Spleen (tissue), 11 donors: ENCODE data around the gene KIZ. TPM values are rescaled to one million over a fixed set of nuclear protein-coding genes. Genes with fewer than 3 reads are reported as not detected.

Experiments used
- DNase-seq: peaks from one replicate; pipeline ENCODE4 v3.0.0-alpha.2; 2020
- H3K27ac ChIP-seq, 8 donors: fragments of 200-600 bp; sonication (generic) in 7 of 8; 1 replicate in 4 of 8; 2 replicates in 4 of 8; pipeline versions ENCODE4 v1.5.0 to v1.8.0; 2016 to 2021; ENCODE audit warnings: inconsistent platforms in 4 of 8, mild to moderate bottlenecking in 4 of 8, moderate library complexity in 1 of 8
- H3K27me3 ChIP-seq, 7 donors: fragments of 200-600 bp; sonication (generic) in 6 of 7; replicated peaks in 1 of 7; 1 replicate in 4 of 7; 2 replicates in 3 of 7; pipeline versions ENCODE4 v1.5.0 to v1.8.0; 2016 to 2021; ENCODE audit warnings: inconsistent platforms in 3 of 7, mild to moderate bottlenecking in 1 of 7
- H3K36me3 ChIP-seq, 6 donors: fragments of 200-600 bp; sonication (generic) in 5 of 6; 1 replicate in 4 of 6; 2 replicates in 2 of 6; pipeline versions ENCODE4 v1.5.0 to v1.8.0; 2016 to 2021; ENCODE audit warnings: inconsistent platforms in 2 of 6
- H3K4me1 ChIP-seq, 6 donors: fragments of 200-600 bp; sonication (generic) in 5 of 6; 1 replicate in 3 of 6; 2 replicates in 3 of 6; pipeline versions ENCODE4 v1.5.0 to v1.8.0; 2016 to 2021; ENCODE audit warnings: inconsistent platforms in 3 of 6
- H3K4me3 ChIP-seq, 8 donors: fragments of 200-600 bp; sonication (generic) in 7 of 8; 1 replicate in 4 of 8; 2 replicates in 4 of 8; pipeline versions ENCODE4 v1.5.0 to v1.8.0; 2016 to 2021; ENCODE audit warnings: inconsistent platforms in 4 of 8, mild to moderate bottlenecking in 4 of 8, moderate library complexity in 2 of 8
- H3K9me3 ChIP-seq, 8 donors: fragments of 200-600 bp; sonication (generic) in 7 of 8; 1 replicate in 4 of 8; 2 replicates in 4 of 8; pipeline versions ENCODE4 v1.5.0 to v1.8.0; 2016 to 2021; ENCODE audit warnings: inconsistent platforms in 4 of 8
- CTCF ChIP-seq, 11 experiments: fragments of 200-600 bp in 7 of 11; fragments of 450-650 bp in 4 of 11; sonication (generic) in 4 of 11; IDR thresholded peaks in 8 of 11; conservative IDR thresholded peaks in 3 of 11; 1 replicate in 7 of 11; 2 replicates in 4 of 11; pipeline versions ENCODE4 v1.4.0 to v1.8.0; 2016 to 2021; ENCODE audit warnings: antibody characterized with exemption in 11 of 11, inconsistent platforms in 4 of 11, mild to moderate bottlenecking in 1 of 11
- POLR2A ChIP-seq, 3 donors: fragments of 450-650 bp; IDR thresholded peaks; one replicate each; pipeline ENCODE4 v1.5.1; 2017; ENCODE audit warnings: antibody characterized with exemption in 3 of 3, mild to moderate bottlenecking in 1 of 3
- POLR2AphosphoS5 ChIP-seq, 3 donors: sonication (generic); formaldehyde crosslinking; IDR thresholded peaks; one replicate each; pipeline ENCODE4 v1.5.1; 2017; ENCODE audit warnings: antibody characterized with exemption in 3 of 3
- WGBS, 5 donors: extraction: QIAGEN DNeasy Blood & Tissue Kit in 3 of 5; methylation state at CpG; one replicate each; pipeline versions ENCODE4 v1.1.5 to v1.1.7; 2013 to 2018; 5-methylcytosine and 5-hydroxymethylcytosine counted together
- intact Hi-C: fragments of 100-400 bp; cut with DNase I; formaldehyde crosslinking; loops from one replicate; pipeline ENCODE4 v1.15.0; 2023; ENCODE audit warnings: low total_unique reads
- polyA plus RNA-seq, 3 donors: library from polyadenylated mRNA; stranded (reverse); fragments of 200-250 nt; gene quantifications; one replicate each; pipeline ENCODE4 v1.2.1, GENCODE V29; 2013
- total RNA-seq, 7 donors: library from RNA; depleted of rRNA in 3 of 7; stranded (reverse); fragments of >200 nt in 3 of 7; fragmentation: NEBNext Ultra II Directional in 4 of 7; extraction: Animal tissue kit (Norgen Biotek cat#: 25700) in 4 of 7; gene quantifications; one replicate each; pipeline versions ENCODE4 v1.1.0 to v1.2.1, GENCODE V29; 2016 to 2021
- donor health status: healthy with polysubstance abuse.
- donor health status: DM: no; HTN: no; CAD: no; lungs with moderate emphysema.
- donor health status: DM: no; HTN: no; CAD: no.
- donor health status: Bipolar disorder and iron deficiency.
- donor health status: healthy.
- donor health status: DM: no; HTN: no; CAD: no.
- donor health status: DM: yes; HTN: yes; CAD: no.

The KIZ gene
- total and polyA plus RNA-seq, 10 donors = 9.5 to 57.9 (median 20.2) TPM

GRCh38 chr20:21154692-21155091 lies 28.8 kb downstream of the KIZ start:
- Histone ChIP-seq H3K27me3 (no peaks in the 10 kb centered on the region), H3K4me3 (no peak overlapping the region), H3K36me3 (peaks cover 0 to 30% (median 0%) of the 10 kb centered on the region in 6 donors), H3K9me3 (peaks cover 0 to 6% (median 0%) of the 10 kb centered on the region in 8 donors), H3K4me1 (no peaks in the 10 kb centered on the region), H3K27ac (no peak overlapping the region)
- no peak for DNase-seq
- WGBS, 5 donors = 46 to 98% (median 83%) methylated on average over 2 of the region's 2 CpGs
- TF ChIP-seq CTCF (IDR thresholded peaks at IDR 0.05 in 8 of 11, conservative IDR thresholded peaks at IDR 0.05 in 3 of 11) = no peak
- TF ChIP-seq POLR2AphosphoS5 (IDR thresholded peaks at IDR 0.05) = no peak
- intact Hi-C loops = no loop called here

GRCh38 chr20:21155268-21155667 lies 29.4 kb downstream of the KIZ start:
- intact Hi-C loops = no loop called here
- Histone ChIP-seq H3K36me3 (peaks cover 0 to 31% (median 2%) of the 10 kb centered on the region in 6 donors), H3K4me3 (no peak overlapping the region), H3K4me1 (no peaks in the 10 kb centered on the region), H3K9me3 (peaks cover 0 to 6% (median 0%) of the 10 kb centered on the region in 8 donors), H3K27me3 (no peaks in the 10 kb centered on the region), H3K27ac (no peak overlapping the region)
- no peak for TF ChIP-seq CTCF (IDR thresholded peaks at IDR 0.05 in 8 of 11, conservative IDR thresholded peaks at IDR 0.05 in 3 of 11)
- TF ChIP-seq POLR2AphosphoS5 (IDR thresholded peaks at IDR 0.05) = no peak
- TF ChIP-seq POLR2A (IDR thresholded peaks at IDR 0.05) = no peak
- no peak for DNase-seq
- 96 to 99% (median 98%) methylated on average over 5 of the region's 5 CpGs for whole genome bisulfite sequencing, 5 donors

GRCh38 chr20:21156266-21156665 lies 30.4 kb downstream of the KIZ start:
- DNase-seq = no peak
- WGBS, 5 donors = 82 to 96% (median 91%) methylated on average over 1 of the region's 1 CpG
- no peaks in the 10 kb centered on the region for H3K27me3 ChIP-seq

GRCh38 chr20:21157006-21157405 lies 31.1 kb downstream of the KIZ start:
- Histone ChIP-seq H3K9me3 (peaks cover 0 to 6% (median 0%) of the 10 kb centered on the region in 8 donors), H3K4me3 (no peak overlapping the region), H3K27me3 (no peaks in the 10 kb centered on the region), H3K4me1 (no peaks in the 10 kb centered on the region), H3K36me3 (peaks cover 0 to 43% (median 8%) of the 10 kb centered on the region in 6 donors), H3K27ac (no peak overlapping the region)
- intact Hi-C loops = no loop called here
- TF ChIP-seq POLR2A (IDR thresholded peaks at IDR 0.05) (no peak), POLR2AphosphoS5 (IDR thresholded peaks at IDR 0.05) (no peak), CTCF (IDR thresholded peaks at IDR 0.05 in 8 of 11, conservative IDR thresholded peaks at IDR 0.05 in 3 of 11) (no peak)
- 92 to 94% (median 93%) methylated on average over 4 of the region's 4 CpGs for WGBS, 5 donors
- no peak for DNase-seq

More at GRCh38 chr20:21156266-21156665, 30.4 kb downstream of the KIZ start:
- Histone ChIP-seq H3K4me1 (no peaks in the 10 kb centered on the region), H3K36me3 (peaks cover 0 to 37% (median 2%) of the 10 kb centered on the region in 6 donors), H3K4me3 (no peak overlapping the region), H3K27ac (no peak overlapping the region), H3K9me3 (peaks cover 0 to 6% (median 0%) of the 10 kb centered on the region in 8 donors)
- TF ChIP-seq CTCF (IDR thresholded peaks at IDR 0.05 in 8 of 11, conservative IDR thresholded peaks at IDR 0.05 in 3 of 11) = no peak
- TF ChIP-seq POLR2AphosphoS5 (IDR thresholded peaks at IDR 0.05) = no peak
- TF ChIP-seq POLR2A (IDR thresholded peaks at IDR 0.05) = no peak
- intact Hi-C loops = no loop called here
